ENCODE results near the gene HIF1AN.

HIF1AN gene

GRCh38 chr10:100535715-100536353, at the start of gene HIF1AN:
HIF1AN (plus strand) TSS chr10:100535943; CDS start chr10:100535959, 16 bp downstream.
- peak; percentile 84 for DNase-seq (ENCODE audit: low read depth)

DNA sequence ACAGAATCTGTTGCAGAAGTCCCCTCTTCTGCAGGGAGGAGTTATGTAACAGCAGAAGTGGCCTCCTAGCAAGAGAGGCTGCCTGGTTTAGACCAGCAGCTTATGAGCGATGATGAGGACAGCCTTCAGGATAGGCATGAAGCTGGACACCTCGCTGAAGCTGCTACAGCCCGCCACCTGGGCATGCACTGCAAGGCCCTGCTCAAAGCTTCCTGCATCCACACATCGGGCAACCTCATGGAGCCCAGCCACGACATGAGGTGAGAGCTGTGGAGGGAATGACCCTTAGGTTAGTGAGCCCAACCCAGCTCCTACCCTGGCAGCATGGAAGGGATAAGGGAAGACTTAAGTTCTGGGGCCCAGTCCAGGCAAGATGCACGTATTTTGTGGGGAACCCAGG, 48.2 kb upstream of the HIF1AN start:
- DNase-seq (ENCODE audit: low read depth) = no peak

GRCh38 chr10:100489396-100489795, 46.3 kb upstream of the HIF1AN start:
- no peak for DNase-seq (ENCODE audit: low read depth)

- no peak for DNase-seq (ENCODE audit: low read depth)
Measured at GRCh38 chr10:100490531-100490930, 45.2 kb upstream of the HIF1AN start.

GRCh38 chr10:100496567-100496966, 39.2 kb upstream of the HIF1AN start:
- DNase-seq (ENCODE audit: low read depth) = no peak

GRCh38 chr10:100498059-100498458, 37.7 kb upstream of the HIF1AN start:
- DNase-seq (ENCODE audit: low read depth) = no peak

DNA sequence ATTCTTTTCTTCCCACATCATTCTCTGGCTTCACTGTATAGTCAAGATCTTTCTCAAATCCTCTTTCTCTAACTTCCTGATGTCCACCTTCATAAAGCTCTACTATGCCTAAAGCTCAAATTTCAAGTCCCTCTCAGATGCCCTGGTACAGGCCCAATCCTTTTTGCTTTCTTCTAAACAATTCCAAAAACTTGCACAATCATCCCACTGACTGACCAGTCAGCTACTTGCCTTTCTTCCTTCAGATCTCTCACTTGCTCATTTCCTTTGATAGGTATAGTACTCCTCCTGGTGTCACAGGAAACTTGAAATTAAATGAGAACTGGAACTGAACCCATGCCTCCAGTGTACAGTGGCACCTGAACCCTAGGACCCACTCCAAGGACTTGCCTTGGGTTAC, 34.3 kb upstream of the HIF1AN start:
- no peak for DNase-seq (ENCODE audit: low read depth)

- no peak for DNase-seq (ENCODE audit: low read depth)
Measured at GRCh38 chr10:100502926-100503494, 32.7 kb upstream of the HIF1AN start.

DNA sequence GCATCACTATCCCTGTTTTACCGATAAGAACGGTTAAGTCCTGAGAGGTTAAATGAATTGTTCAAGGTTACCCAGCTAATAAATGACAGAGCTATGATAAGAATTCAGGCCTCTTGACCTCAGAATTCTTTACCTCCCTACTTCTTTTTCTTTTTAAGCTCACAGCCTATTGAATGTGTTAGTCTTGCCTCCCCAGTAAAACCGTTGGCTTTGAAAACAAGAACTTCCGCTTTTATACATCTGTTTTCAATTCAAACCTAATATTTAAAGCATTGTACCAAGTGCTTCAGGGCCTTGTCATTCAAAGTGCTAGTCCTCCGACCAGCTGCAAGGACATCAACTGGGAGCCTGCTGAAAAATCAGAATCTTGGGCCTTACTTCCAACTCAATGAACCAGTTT, 31.6 kb upstream of the HIF1AN start:
- DNase-seq (ENCODE audit: low read depth) = no peak

GRCh38 chr10:100505164-100505563, 30.6 kb upstream of the HIF1AN start:
- DNase-seq (ENCODE audit: low read depth) = no peak

GRCh38 chr10:100506596-100507356, 29.0 kb upstream of the HIF1AN start:
- no peak for DNase-seq (ENCODE audit: low read depth)

GRCh38 chr10:100507357-100507732, 28.4 kb upstream of the HIF1AN start:
- no peak for DNase-seq (ENCODE audit: low read depth)

DNA sequence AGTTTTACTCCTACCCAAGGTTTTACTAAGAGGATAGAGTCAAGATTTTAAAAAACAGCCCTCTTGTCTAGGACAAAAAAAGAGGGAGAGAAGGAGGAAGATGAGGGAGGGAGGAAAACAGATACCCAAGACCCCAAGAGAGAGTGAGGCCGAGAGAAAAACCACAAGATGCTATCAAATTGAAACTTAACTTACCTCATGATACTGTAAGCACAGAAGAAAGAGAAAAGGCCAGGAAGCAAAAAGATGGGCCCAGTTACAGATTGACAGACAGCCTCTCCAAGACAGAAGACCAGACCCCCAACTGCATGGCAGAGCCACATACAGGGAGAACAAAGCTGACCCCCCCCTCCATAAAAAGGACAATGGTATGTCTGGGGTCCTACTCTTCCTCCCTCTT, 27.5 kb upstream of the HIF1AN start:
- DNase-seq (ENCODE audit: low read depth) = no peak

DNA sequence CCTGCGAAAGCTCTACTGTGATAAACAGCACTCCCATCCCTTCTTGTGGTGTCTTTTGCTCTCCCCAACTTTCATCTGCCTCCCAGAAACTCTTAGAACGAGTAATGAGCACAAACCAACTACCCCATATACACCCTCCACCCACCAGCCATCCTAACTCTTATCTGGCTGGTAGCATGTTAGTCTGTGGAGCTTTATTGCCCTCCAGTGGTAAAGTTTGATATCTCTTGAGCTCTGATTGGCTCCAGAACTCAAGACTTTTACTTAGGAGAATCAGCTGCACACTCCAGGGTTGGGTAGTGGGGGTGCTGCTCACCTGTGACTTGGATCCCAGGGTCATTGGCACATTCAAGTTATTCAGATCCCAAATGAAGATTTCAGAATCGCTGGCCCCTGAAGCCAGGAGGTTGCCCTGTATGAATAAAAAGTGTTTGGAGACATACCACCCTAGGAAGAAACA, 27.0 kb upstream of the HIF1AN start:
- no peak for DNase-seq (ENCODE audit: low read depth)

DNA sequence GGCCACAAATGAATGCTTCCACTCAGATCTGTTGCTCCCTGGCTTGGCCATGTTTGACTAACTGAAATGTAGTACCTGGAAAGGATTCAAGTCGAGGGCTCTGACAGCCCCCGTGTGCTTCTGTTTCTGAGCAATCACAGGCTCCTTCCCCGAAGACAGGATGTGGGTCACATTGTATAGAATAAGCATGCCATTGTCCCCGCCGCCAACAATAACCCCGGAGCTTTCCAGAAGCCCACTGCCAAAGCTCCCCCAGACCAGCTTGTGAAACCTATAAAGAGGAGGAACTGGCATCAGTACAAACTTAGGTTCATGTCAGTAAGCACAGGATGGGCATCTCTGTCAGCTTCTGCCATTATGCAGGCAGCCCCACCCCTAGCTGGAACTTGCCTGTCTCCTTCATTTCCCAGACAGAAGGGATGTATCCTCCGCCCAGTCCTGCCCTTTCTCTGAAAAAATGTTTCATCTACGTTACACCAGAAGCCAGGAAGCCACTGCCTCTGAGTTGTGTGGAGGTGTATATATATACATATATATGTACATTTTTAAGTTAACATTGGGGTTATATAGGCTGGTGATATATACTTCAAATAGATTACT, 26.4 kb upstream of the HIF1AN start:
- no peak for DNase-seq (ENCODE audit: low read depth)

DNA sequence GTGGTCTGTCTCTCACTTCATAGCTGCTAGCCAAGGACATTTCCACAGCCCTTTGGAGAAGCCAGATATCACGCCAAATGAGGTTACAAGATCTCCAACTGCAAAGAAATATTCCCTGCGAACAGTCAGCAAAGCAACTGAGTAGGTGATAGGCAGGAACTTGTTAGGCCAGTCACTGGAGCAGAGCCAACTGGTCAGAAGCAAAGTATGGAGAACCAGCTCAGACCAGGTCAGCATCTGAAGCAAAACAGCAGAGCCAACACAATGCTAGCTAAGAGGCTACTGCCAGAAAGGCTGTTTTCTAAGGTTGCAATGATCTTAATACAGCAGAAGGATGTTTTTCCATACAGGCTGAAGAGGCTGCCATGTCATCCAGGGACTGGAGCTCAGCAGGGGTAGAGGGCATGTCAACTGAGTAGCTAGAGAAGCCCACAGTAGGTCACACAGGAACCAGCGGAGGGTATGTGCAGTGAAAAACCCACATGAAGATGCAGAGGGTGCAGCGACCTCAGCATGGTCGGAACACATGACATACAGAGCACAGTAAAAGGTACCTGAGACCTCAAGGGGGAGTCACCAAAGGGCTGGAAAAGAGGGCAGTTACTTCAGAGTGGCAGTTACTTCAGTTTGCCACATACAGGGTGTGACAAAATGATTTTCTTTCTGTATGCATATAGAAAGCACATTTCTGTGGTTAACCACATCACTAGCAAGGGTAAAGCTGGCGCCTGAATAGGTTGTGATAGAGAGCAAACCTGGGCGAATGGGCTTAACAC, 25.0 kb upstream of the HIF1AN start:
- DNase-seq (ENCODE audit: low read depth) = peak; percentile 45

- DNase-seq (ENCODE audit: low read depth) = no peak
Measured at GRCh38 chr10:100515612-100516011, 20.1 kb upstream of the HIF1AN start.

DNA sequence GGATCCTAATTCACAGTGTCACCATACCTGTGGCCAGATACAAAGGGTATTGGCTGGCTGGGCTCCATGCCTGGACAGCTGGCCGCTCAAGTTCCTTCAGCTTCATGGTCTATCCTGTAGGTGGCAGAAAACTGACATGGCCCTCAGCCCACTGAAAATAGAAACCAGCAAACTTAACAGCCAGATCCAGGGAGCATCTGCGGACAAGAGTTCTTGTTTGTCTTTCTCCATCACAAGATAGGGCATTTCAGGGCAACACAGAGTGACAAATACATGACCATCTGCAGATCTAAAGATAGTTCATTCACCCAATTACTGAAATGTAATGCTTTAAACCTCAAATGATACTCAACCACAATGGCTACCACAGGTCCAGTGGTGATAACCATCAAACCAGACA, 18.9 kb upstream of the HIF1AN start:
- DNase-seq (ENCODE audit: low read depth) = no peak

DNA sequence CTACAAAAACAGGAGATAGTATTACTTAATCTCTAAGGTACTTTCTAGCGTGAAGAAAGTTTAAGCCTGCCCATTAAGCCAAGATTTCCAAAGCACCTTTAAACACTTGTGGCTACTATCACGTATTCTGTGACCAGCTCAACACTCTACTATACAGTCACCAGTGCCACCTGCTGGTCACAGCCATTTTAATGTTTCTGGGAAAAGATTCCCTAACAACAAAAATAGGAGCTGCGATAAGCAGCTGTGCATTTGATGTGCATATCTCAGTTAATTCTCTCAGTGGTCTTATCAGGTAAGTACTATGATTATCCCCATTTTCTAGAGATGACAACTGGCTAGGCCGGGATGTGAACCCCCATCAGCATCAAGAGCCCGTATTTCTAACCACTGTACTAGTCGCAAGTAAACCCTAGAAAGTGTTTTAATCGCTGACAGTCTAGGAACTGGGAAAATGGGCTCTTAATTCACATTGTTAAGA, 16.9 kb upstream of the HIF1AN start:
- DNase-seq (ENCODE audit: low read depth) = peak; percentile 37

GRCh38 chr10:100519311-100520051, 16.3 kb upstream of the HIF1AN start, which contains the start of gene SEC31B:
SEC31B (minus strand) TSS chr10:100519861; CDS start chr10:100516952, 2,909 bp downstream.
- no peak for DNase-seq (ENCODE audit: low read depth)

GRCh38 chr10:100520811-100521210, 14.9 kb upstream of the HIF1AN start:
- DNase-seq (ENCODE audit: low read depth) = no peak

Data from stimulated activated CD8-positive, alpha-beta memory T cell treated with anti-CD3 and anti-CD28 coated beads, Interleukin-12 subunit alpha, Interleukin-12 subunit beta, amount 100 ng/mL, for 1 hour (primary cell).